Measurements from ENCODE around the gene RUFY3. TPM values are rescaled to one million over a fixed set of nuclear protein-coding genes. Genes with fewer than 3 reads are reported as not detected.

The RUFY3 gene
- polyA plus RNA-seq, 3 donors, result 11.1 to 37.3 (median 12.5) TPM

DNA sequence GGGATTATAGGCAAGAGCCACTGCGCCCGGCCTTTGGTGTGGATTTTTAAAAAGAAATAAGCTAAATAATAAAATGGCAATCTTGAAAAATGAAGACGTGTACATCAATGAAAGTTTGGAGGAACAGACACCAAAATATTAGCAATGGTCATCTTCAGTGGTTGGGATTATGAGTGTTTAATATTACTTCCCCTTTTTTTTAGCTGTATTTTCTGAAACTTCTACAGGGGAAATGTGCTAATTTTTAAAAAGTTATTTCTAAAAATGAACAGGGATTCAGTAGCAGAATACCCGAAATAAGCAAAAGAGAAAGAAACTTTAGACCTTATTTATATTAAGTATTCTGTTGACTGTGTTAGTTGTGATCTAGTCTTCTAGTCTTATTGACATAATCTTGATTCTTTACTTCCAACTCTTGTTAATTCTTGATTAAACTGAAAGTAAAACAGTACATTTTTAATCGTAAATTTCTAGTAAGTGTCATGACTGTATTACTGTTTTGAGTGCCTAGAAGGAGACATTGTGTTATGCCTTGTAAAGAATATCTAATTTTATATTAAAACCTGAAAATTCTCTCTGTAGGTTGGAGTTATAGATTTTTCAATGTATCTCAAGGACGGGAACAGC lies 51.3 kb downstream of the RUFY3 start:
- Mint-ChIP-seq H3K4me3 (peak overlapping the region; percentile 37 to 67), H3K4me1 (peaks cover 6% of the 10 kb centered on the region), H3K36me3 (peaks cover 35 to 39% of the 10 kb centered on the region in 2 donors), H3K9me3 (no peaks in the 10 kb centered on the region), H3K27me3 (ENCODE audit: low read depth in 3 of 3) (no peaks in the 10 kb centered on the region), H3K27ac (peak overlapping the region; percentile 73 to 95 (median 86))
- Histone ChIP-seq H3K4me2 (replicated peaks; ENCODE audit: extremely low read depth, low read length, poor library complexity, severe bottlenecking) (peak overlapping the region; percentile 73), H3K9me3 (replicated peaks in 1 of 2; ENCODE audit: control insufficient read depth in 1 of 2, insufficient read depth in 1 of 2, low read length in 2 of 2) (no peaks in the 10 kb centered on the region), H3K79me2 (ENCODE audit: insufficient read depth, low read length) (no peaks in the 10 kb centered on the region), H3K27me3 (ENCODE audit: control insufficient read depth in 2 of 2, insufficient read depth in 2 of 2, low read length in 2 of 2) (no peaks in the 10 kb centered on the region), H4K20me1 (ENCODE audit: insufficient read depth, low read length) (no peaks in the 10 kb centered on the region), H3K4me1 (ENCODE audit: control insufficient read depth in 1 of 2, insufficient read depth in 2 of 2, low read length in 2 of 2) (peaks cover 4% of the 10 kb centered on the region in 2 donors), H3K9ac (ENCODE audit: insufficient read depth, low read length, poor library complexity, severe bottlenecking) (peak overlapping the region; percentile 45), H3K27ac (ENCODE audit: low read depth in 1 of 2, low read length in 2 of 2) (peak overlapping the region; percentile 38 to 81), H3K36me3 (replicated peaks in 1 of 2; ENCODE audit: control insufficient read depth in 1 of 2, insufficient read depth in 2 of 2, low read length in 2 of 2) (peaks cover 21 to 47% of the 10 kb centered on the region in 2 donors), H3K4me3 (replicated peaks in 1 of 3; ENCODE audit: low read depth in 2 of 3, low read length in 3 of 3) (peak overlapping the region; percentile 24 to 65 (median 65)), H2AFZ (ENCODE audit: insufficient read depth, low read depth, low read length, poor library complexity, severe bottlenecking) (peak overlapping the region; percentile 51)
- DNase-seq, result peak; percentile 27 to 45 (median 28)
- TF ChIP-seq CTCF (IDR thresholded peaks at IDR 0.05), result no peak
- no CpG with 5 or more reads among the region's 6 CpGs for WGBS (ENCODE audit: insufficient coverage)
- intact Hi-C loops (cut with micrococcal nuclease), result loop anchor here in 1 of 2 donors (5.0 kb wide), 1 partner anchor 66 kb away; no protein-coding TSS in a partner anchor

DNA sequence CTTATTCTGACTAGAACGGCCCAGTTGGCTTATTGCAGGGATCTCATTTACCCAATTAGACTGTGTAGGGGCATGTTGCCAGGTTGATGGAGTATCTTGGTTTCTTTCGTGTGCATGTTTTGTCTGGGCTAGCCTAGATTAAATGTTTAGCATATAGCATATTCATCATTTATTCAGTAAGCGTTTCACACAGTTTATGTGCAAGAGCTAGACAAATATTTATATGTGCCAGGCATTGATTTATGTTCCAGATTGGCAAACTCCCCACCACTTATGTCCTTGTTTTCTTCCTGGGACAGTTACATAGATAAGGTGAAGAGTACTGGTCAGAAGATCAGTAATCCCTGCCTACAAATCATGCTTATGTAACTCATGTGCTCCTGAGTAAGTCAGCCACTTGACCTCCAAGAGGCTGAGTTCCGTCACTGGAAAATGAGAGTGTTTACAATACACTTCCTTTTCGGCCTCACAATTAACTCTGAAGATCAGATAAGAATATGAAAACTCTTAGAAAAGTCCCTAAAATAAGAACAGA lies 57.2 kb downstream of the RUFY3 start:
- H3K79me2 ChIP-seq (ENCODE audit: insufficient read depth, low read length), result no peaks in the 10 kb centered on the region
- no peak overlapping the region for H3K4me2 ChIP-seq (replicated peaks; ENCODE audit: extremely low read depth, low read length, poor library complexity, severe bottlenecking)
- peaks cover 43 to 45% of the 10 kb centered on the region in 2 donors for H3K36me3 Mint-ChIP-seq
- peak overlapping the region in 1 of 2 donors; percentile 16 for H3K27ac ChIP-seq (ENCODE audit: low read depth in 1 of 2, low read length in 2 of 2)
- H3K9me3 Mint-ChIP-seq, result no peaks in the 10 kb centered on the region
- no CpG with 5 or more reads among the region's 5 CpGs for WGBS (ENCODE audit: insufficient coverage)
- peaks cover 26 to 57% of the 10 kb centered on the region in 2 donors for H3K36me3 ChIP-seq (replicated peaks in 1 of 2; ENCODE audit: control insufficient read depth in 1 of 2, insufficient read depth in 2 of 2, low read length in 2 of 2)
- no peaks in the 10 kb centered on the region for H3K9me3 ChIP-seq (replicated peaks in 1 of 2; ENCODE audit: control insufficient read depth in 1 of 2, insufficient read depth in 1 of 2, low read length in 2 of 2)
- no peak for DNase-seq
- intact Hi-C loops (cut with micrococcal nuclease), result no loop called here
- H3K27me3 ChIP-seq (ENCODE audit: control insufficient read depth in 2 of 2, insufficient read depth in 2 of 2, low read length in 2 of 2), result no peaks in the 10 kb centered on the region
- no peak for TF ChIP-seq CTCF (IDR thresholded peaks at IDR 0.05)
- H3K4me3 Mint-ChIP-seq, result no peak overlapping the region
- no peak overlapping the region for H3K9ac ChIP-seq (ENCODE audit: insufficient read depth, low read length, poor library complexity, severe bottlenecking)
- H3K4me1 ChIP-seq (ENCODE audit: control insufficient read depth in 1 of 2, insufficient read depth in 2 of 2, low read length in 2 of 2), result no peaks in the 10 kb centered on the region
- H3K4me3 ChIP-seq (replicated peaks in 1 of 3; ENCODE audit: low read depth in 2 of 3, low read length in 3 of 3), result no peak overlapping the region
- H3K27me3 Mint-ChIP-seq (ENCODE audit: low read depth in 3 of 3), result peaks cover 0 to 1% (median 0%) of the 10 kb centered on the region in 3 donors
- no peaks in the 10 kb centered on the region for H3K4me1 Mint-ChIP-seq
- H4K20me1 ChIP-seq (ENCODE audit: insufficient read depth, low read length), result no peaks in the 10 kb centered on the region
- H2AFZ ChIP-seq (ENCODE audit: insufficient read depth, low read depth, low read length, poor library complexity, severe bottlenecking), result no peak overlapping the region
- no peak overlapping the region for H3K27ac Mint-ChIP-seq

Data from CD14-positive monocyte (primary cell).